HepG2 (cell line): ENCODE measurements around the gene CRYBA2.

Experiments
- CEBPZ ChIP-seq: IDR thresholded peaks from 2 replicates; pipeline ENCODE4 v1.6.1; 2012; ENCODE audit warnings: low read length, improper control_type of control experiment
- CENPX ChIP-seq: sonication (generic); formaldehyde crosslinking; IDR thresholded peaks from 2 replicates; pipeline ENCODE4 v1.9.0; 2021; ENCODE audit warnings: mild to moderate bottlenecking, missing genetic modification reagents, moderate library complexity
- EZH2 ChIP-seq: conservative IDR thresholded peaks from 2 replicates; pipeline ENCODE4 v1.6.1; 2012; ENCODE audit warnings: mild to moderate bottlenecking, low read depth, low read length, moderate library complexity
- NR2F2 ChIP-seq: IDR thresholded peaks from 2 replicates; pipeline ENCODE4 v1.6.1; 2012; ENCODE audit warnings: low read depth, inconsistent platforms, borderline replicate concordance
- PITX1 ChIP-seq: sonication (generic); formaldehyde crosslinking; IDR thresholded peaks from 2 replicates; pipeline ENCODE4 v1.5.1; 2020; ENCODE audit warnings: mild to moderate bottlenecking, missing genetic modification reagents
- ZBTB20 ChIP-seq: sonication (generic); formaldehyde crosslinking; IDR thresholded peaks from 2 replicates; pipeline ENCODE4 v1.8.1; 2023; ENCODE audit warnings: missing genetic modification reagents, low read depth, mild to moderate bottlenecking, borderline replicate concordance
- ZMAT3 ChIP-seq: sonication (generic); formaldehyde crosslinking; conservative IDR thresholded peaks from 2 replicates; pipeline ENCODE4 v1.7.0; 2021; ENCODE audit warnings: missing genetic modification reagents
- ZNF383 ChIP-seq: sonication (generic); formaldehyde crosslinking; IDR thresholded peaks from 2 replicates; pipeline ENCODE4 v1.4.0; 2020; ENCODE audit warnings: missing genetic modification reagents, mild to moderate bottlenecking, borderline replicate concordance
- TF ChIP-seq, protein P1 (sequence below): sonication (generic); formaldehyde crosslinking; IDR thresholded peaks from 2 replicates; pipeline ENCODE4 v1.5.0; 2020; ENCODE audit warnings: mild to moderate bottlenecking, missing genetic modification reagents, moderate library complexity

- no peak for TF ChIP-seq ZBTB20 (CRISPR knock-in tag)
- TF ChIP-seq ZNF383, result no peak
- TF ChIP-seq NR2F2, result no peak
- TF ChIP-seq ZMAT3, result no peak
- TF ChIP-seq, protein P1, sequence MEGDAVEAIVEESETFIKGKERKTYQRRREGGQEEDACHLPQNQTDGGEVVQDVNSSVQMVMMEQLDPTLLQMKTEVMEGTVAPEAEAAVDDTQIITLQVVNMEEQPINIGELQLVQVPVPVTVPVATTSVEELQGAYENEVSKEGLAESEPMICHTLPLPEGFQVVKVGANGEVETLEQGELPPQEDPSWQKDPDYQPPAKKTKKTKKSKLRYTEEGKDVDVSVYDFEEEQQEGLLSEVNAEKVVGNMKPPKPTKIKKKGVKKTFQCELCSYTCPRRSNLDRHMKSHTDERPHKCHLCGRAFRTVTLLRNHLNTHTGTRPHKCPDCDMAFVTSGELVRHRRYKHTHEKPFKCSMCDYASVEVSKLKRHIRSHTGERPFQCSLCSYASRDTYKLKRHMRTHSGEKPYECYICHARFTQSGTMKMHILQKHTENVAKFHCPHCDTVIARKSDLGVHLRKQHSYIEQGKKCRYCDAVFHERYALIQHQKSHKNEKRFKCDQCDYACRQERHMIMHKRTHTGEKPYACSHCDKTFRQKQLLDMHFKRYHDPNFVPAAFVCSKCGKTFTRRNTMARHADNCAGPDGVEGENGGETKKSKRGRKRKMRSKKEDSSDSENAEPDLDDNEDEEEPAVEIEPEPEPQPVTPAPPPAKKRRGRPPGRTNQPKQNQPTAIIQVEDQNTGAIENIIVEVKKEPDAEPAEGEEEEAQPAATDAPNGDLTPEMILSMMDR (CRISPR knock-in tag), result no peak
- TF ChIP-seq CEBPZ, result no peak
- no peak for TF ChIP-seq EZH2
- no peak for TF ChIP-seq CENPX (CRISPR knock-in tag)
- no peak for TF ChIP-seq PITX1
Observed at GRCh38 chr2:219003267-219003634, 10.0 kb upstream of the CRYBA2 start.
